ENCODE data around the gene CTSE.

DNA sequence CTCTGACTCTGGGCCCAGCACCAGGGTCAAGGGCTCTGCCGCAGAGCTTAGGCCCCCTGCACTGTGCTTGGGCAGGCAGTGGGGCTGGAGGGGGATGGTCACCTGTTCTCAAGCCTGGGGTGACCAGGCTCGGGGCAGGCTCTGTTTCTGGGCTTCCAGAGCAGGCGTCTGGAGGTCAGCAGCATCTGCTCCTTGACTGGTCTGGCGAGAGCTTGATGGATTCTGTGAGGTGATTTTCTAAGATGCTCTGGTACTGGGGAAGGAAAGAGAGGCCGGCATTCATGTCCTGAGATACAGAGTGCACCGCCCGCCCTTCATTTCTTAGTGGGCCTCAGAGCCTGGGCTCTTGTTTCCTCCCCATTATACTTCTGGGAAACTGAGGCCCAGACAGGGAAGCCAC is 45.0 kb downstream of the CTSE start:
- no peak for TF ChIP-seq CTCF (IDR thresholded peaks at IDR 0.05)
- TF ChIP-seq POLR2A (IDR thresholded peaks at IDR 0.05; ENCODE audit: low read depth) = no peak

Measured in esophagus muscularis mucosa (tissue), 3 donors.